Esophagus mucosa (tissue), 1 donor: ENCODE data around the gene SLC25A31. TPM values are rescaled to one million over a fixed set of nuclear protein-coding genes. Genes with fewer than 3 reads are reported as not detected.

ENCODE experiments used
- ATAC-seq: fragments of 200-7000 bp; cut with Tn5 transposase; one replicate; pipeline ENCODE4 v1.9.1; 2020
- total RNA-seq: library from RNA; stranded (reverse); gene quantifications from one replicate; pipeline ENCODE4 v1.2.4, GENCODE V29; 2023
- donor health status: DM: yes; HTN: yes; CAD: no.

The SLC25A31 gene
- total RNA-seq, 1 donor from 2014 or later: not detected

GRCh38 chr4:127778102-127778501, 47.9 kb downstream of the SLC25A31 start:
- no peak for ATAC-seq

GRCh38 chr4:127780598-127780997, 50.4 kb downstream of the SLC25A31 start:
- ATAC-seq: no peak

GRCh38 chr4:127781300-127782024, 51.3 kb downstream of the SLC25A31 start:
- ATAC-seq: peak; percentile 31

GRCh38 chr4:127782025-127782274, 51.8 kb downstream of the SLC25A31 start:
- ATAC-seq: no peak

GRCh38 chr4:127782275-127783025, 52.2 kb downstream of the SLC25A31 start, which contains the start of gene HSPA4L:
Gene HSPA4L (plus strand): TSS chr4:127782322. CDS start chr4:127782551, 229 bp downstream.
- ATAC-seq: peak; percentile 90

- peak; percentile 92 for ATAC-seq
Measured at GRCh38 chr4:127783026-127783769, 53.0 kb downstream of the SLC25A31 start.

- no peak for ATAC-seq
Measured at GRCh38 chr4:127783955-127784770, 54.0 kb downstream of the SLC25A31 start.

- peak; percentile 82 for ATAC-seq
Measured at GRCh38 chr4:127788517-127788916, 58.3 kb downstream of the SLC25A31 start.

GRCh38 chr4:127791391-127791790, 61.2 kb downstream of the SLC25A31 start:
- no peak for ATAC-seq

GRCh38 chr4:127793528-127793927, 63.3 kb downstream of the SLC25A31 start:
- ATAC-seq: no peak

GRCh38 chr4:127799711-127800110, 69.5 kb downstream of the SLC25A31 start:
- ATAC-seq: no peak

GRCh38 chr4:127809173-127809800, 79.1 kb downstream of the SLC25A31 start:
- no peak for ATAC-seq

- no peak for ATAC-seq
Measured at GRCh38 chr4:127810551-127810950, 80.4 kb downstream of the SLC25A31 start.

- ATAC-seq: no peak
Measured at GRCh38 chr4:127822430-127822829, 92.2 kb downstream of the SLC25A31 start.

Other genes with a start within 250 kb of the SLC25A31 start
- gene INTU, start 97.4 kb upstream of the SLC25A31 start, total RNA-seq: 7.9 TPM
- gene HSPA4L, start 51.9 kb downstream of the SLC25A31 start, total RNA-seq: 35.5 TPM
- gene PLK4, start 150.5 kb downstream of the SLC25A31 start, total RNA-seq: 10.5 TPM
- 18.8 TPM for gene MFSD8, start 234.8 kb downstream of the SLC25A31 start, total RNA-seq
- 7.1 TPM for gene ABHD18, start 235.0 kb downstream of the SLC25A31 start, total RNA-seq